Esophagus muscularis mucosa (tissue), 4 donors: ENCODE results near the gene LITAF. TPM values are rescaled to one million over a fixed set of nuclear protein-coding genes. Genes with fewer than 3 reads are reported as not detected.

Source experiments
- DNase-seq: peaks from one replicate; pipeline ENCODE4 v3.0.0-alpha.2; 2017; ENCODE audit errors: extremely low spot score
- H3K27ac ChIP-seq, 4 donors: fragments of 200-600 bp; sonication (generic); replicated peaks in 1 of 4; 1 replicate in 3 of 4; 2 replicates in 1 of 4; pipeline ENCODE4 v1.5.1; 2016 to 2019; ENCODE audit warnings: mild to moderate bottlenecking in 1 of 4
- H3K27me3 ChIP-seq, 4 donors: fragments of 200-600 bp; sonication (generic); one replicate each; pipeline versions ENCODE4 v1.5.1 to v1.6.0; 2016 to 2019
- H3K36me3 ChIP-seq, 4 donors: fragments of 200-600 bp; sonication (generic); one replicate each; pipeline ENCODE4 v1.5.1; 2016 to 2019
- H3K4me1 ChIP-seq, 4 donors: fragments of 200-600 bp; sonication (generic); one replicate each; pipeline ENCODE4 v1.5.1; 2016 to 2019
- H3K4me3 ChIP-seq, 4 donors: fragments of 200-600 bp; sonication (generic); 1 replicate in 2 of 4; 2 replicates in 2 of 4; pipeline ENCODE4 v1.5.1; 2016 to 2019; ENCODE audit warnings: mild to moderate bottlenecking in 4 of 4, moderate library complexity in 1 of 4
- H3K9me3 ChIP-seq, 4 donors: fragments of 200-600 bp; sonication (generic); 1 replicate in 3 of 4; 2 replicates in 1 of 4; pipeline ENCODE4 v1.5.1; 2016 to 2019
- EP300 ChIP-seq: sonication (generic); formaldehyde crosslinking; IDR thresholded peaks from one replicate; pipeline ENCODE4 v1.6.1; 2017; ENCODE audit warnings: antibody characterized with exemption
- POLR2A ChIP-seq: fragments of 450-650 bp; IDR thresholded peaks from one replicate; pipeline ENCODE4 v1.6.1; 2017; ENCODE audit warnings: antibody characterized with exemption, moderate library complexity, mild to moderate bottlenecking, low read depth
- POLR2AphosphoS5 ChIP-seq, 2 donors: sonication (generic); formaldehyde crosslinking; IDR thresholded peaks; one replicate each; pipeline ENCODE4 v1.6.1; 2017; ENCODE audit warnings: antibody characterized with exemption in 2 of 2
- WGBS: methylation state at CpG from one replicate; pipeline ENCODE4 v1.1.5; 2018; 5-methylcytosine and 5-hydroxymethylcytosine counted together
- intact Hi-C: fragments of 100-400 bp; cut with DNase I; formaldehyde crosslinking; loops from one replicate; pipeline ENCODE4 v1.15.1; 2023
- total RNA-seq, 4 donors: library from RNA; depleted of rRNA; stranded (reverse); fragments of >200 nt; gene quantifications; one replicate each; pipeline versions ENCODE4 v1.1.0 to v1.2.1, GENCODE V29; 2016
- TF ChIP-seq, protein P1 (sequence below), 3 experiments: fragments of 200-600 bp in 2 of 3; fragments of 450-650 bp in 1 of 3; sonication (generic) in 2 of 3; IDR thresholded peaks; one replicate each; pipeline ENCODE4 v1.5.1; 2017 to 2019; ENCODE audit warnings: antibody characterized with exemption in 3 of 3, mild to moderate bottlenecking in 2 of 3, moderate library complexity in 1 of 3

LITAF gene
- total RNA-seq, 4 donors from 2014 or later: 28.7 to 88.3 (median 36.8) TPM

DNA sequence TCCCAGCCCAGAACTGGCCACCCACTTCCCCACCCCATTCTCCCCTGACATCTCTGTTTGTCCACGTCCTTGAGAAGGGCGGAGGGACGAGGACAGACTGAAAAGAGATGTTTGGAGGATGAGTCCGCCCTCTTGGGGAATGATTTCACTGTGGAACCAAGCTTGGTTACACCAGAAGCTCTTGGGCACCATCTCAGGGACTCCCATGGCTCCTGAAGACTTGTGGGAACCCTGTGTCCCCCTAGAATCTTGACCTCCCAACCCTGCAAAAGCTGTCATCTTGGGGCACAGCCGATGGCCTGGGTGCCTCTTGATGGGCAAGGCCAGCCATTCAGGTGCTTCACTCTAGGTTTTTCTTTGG is 25.9 kb upstream of the LITAF start:
- H3K4me3 ChIP-seq: no peak overlapping the region
- no peak for TF ChIP-seq POLR2A
- TF ChIP-seq, protein P1, sequence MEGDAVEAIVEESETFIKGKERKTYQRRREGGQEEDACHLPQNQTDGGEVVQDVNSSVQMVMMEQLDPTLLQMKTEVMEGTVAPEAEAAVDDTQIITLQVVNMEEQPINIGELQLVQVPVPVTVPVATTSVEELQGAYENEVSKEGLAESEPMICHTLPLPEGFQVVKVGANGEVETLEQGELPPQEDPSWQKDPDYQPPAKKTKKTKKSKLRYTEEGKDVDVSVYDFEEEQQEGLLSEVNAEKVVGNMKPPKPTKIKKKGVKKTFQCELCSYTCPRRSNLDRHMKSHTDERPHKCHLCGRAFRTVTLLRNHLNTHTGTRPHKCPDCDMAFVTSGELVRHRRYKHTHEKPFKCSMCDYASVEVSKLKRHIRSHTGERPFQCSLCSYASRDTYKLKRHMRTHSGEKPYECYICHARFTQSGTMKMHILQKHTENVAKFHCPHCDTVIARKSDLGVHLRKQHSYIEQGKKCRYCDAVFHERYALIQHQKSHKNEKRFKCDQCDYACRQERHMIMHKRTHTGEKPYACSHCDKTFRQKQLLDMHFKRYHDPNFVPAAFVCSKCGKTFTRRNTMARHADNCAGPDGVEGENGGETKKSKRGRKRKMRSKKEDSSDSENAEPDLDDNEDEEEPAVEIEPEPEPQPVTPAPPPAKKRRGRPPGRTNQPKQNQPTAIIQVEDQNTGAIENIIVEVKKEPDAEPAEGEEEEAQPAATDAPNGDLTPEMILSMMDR (IDR thresholded peaks at IDR 0.05): no peak
- TF ChIP-seq POLR2AphosphoS5 (IDR thresholded peaks at IDR 0.05): no peak
- no peak for TF ChIP-seq EP300
- DNase-seq: no peak
- H3K9me3 ChIP-seq: no peaks in the 10 kb centered on the region
- intact Hi-C loops: no loop called here
- H3K4me1 ChIP-seq: peaks cover 0 to 8% (median 0%) of the 10 kb centered on the region in 4 donors
- WGBS: 90% methylated on average over 5 of the region's 5 CpGs
- H3K27ac ChIP-seq: no peak overlapping the region
- peaks cover 0 to 3% (median 0%) of the 10 kb centered on the region in 4 donors for H3K27me3 ChIP-seq
- H3K36me3 ChIP-seq: no peaks in the 10 kb centered on the region

DNA sequence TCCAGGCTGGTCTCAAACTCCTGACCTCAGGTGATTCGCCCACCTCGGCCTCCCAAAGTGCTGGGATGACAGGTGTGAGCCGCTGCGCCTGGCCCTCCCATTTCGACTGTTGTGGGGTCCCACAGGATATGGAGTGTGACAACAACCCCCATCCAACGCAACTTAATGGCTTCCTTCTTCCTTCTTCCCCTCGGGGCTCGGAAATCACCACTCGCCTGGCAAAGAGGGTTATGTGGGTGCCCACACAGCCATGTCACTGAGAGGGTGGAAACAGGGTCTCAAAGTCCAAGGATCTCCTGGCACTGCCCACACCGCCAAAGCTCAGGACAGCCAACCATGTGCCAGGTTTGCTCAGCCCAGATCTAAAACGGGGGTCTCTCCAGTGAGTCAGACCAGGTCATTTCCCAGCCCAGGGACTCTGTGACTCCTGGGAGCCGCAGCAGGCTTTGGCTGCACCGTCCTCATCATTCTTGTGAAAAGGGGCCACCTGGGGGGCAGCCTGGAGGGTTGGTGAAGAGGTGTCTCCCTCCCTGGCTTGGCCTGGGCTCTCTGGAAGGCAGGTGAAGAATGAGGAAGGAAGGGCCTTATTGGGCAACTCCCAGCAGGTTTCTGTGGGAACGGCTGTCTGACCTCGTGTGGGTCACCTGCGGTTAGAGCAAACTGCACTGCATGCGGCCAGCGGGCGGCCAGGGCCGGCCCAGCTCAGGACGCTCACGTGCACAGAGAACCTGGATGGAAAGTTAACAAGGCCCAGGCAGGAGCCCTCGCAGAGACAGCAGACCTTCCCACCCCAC is 25.3 kb upstream of the LITAF start:
- no peak overlapping the region for H3K27ac ChIP-seq
- TF ChIP-seq POLR2A: no peak
- TF ChIP-seq POLR2AphosphoS5 (IDR thresholded peaks at IDR 0.05): no peak
- TF ChIP-seq, protein P1 (IDR thresholded peaks at IDR 0.05): no peak
- no peaks in the 10 kb centered on the region for H3K36me3 ChIP-seq
- no peak for DNase-seq
- intact Hi-C loops: no loop called here
- 80% methylated on average over 22 of the region's 23 CpGs for WGBS
- H3K27me3 ChIP-seq: peaks cover 0 to 3% (median 0%) of the 10 kb centered on the region in 4 donors
- H3K9me3 ChIP-seq: no peaks in the 10 kb centered on the region
- no peak overlapping the region for H3K4me3 ChIP-seq
- H3K4me1 ChIP-seq: peaks cover 0 to 8% (median 0%) of the 10 kb centered on the region in 4 donors

DNA sequence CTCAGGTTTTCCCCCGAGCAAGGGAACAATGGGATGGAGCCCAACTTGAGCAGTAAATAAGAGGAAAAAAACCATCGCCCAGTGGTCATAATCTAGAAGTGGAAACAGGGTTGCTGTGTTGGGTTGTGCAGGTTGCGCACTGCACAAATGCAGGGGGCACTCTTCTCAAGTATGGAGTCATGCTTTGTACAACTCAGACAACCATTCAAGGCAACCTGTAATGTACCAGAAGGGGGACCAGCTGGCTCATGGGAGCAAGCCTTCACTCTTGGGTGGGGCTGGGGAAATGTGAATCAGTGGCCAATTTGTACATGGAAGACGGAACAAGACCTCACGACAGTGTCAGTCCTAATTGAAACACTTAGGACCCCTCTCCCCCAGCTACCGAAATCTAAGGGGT is 23.9 kb upstream of the LITAF start:
- no peaks in the 10 kb centered on the region for H3K9me3 ChIP-seq
- DNase-seq: no peak
- H3K27me3 ChIP-seq: peaks cover 0 to 3% (median 0%) of the 10 kb centered on the region in 4 donors
- H3K27ac ChIP-seq: no peak overlapping the region
- intact Hi-C loops: no loop called here
- H3K4me3 ChIP-seq: no peak overlapping the region
- no peaks in the 10 kb centered on the region for H3K36me3 ChIP-seq
- WGBS: 82% methylated on average over 6 of the region's 6 CpGs
- peaks cover 0 to 8% (median 0%) of the 10 kb centered on the region in 4 donors for H3K4me1 ChIP-seq
- TF ChIP-seq POLR2AphosphoS5 (IDR thresholded peaks at IDR 0.05): no peak
- no peak for TF ChIP-seq POLR2A
- TF ChIP-seq, protein P1 (IDR thresholded peaks at IDR 0.05): no peak
- no peak for TF ChIP-seq EP300

DNA sequence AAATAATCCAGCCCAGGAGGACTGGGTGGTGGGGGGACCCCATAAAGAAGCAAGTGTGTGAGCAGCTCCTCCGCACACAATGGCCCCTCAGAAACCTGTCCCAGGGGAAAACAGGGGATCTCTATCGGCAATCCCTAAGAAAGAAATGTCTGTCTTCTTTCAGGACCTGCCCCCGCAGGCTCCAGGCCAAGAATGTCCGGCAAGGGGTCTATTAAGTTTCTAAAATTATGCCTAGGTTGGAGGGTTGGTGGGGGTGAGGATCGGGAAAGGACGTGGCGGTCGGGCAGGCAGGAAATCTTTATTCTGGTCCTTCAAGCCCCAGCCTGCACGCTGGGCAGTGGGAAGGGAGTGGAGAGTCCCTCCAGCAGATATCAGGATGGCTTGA is 23.4 kb upstream of the LITAF start:
- TF ChIP-seq EP300 (no peak), POLR2AphosphoS5 (IDR thresholded peaks at IDR 0.05) (no peak), POLR2A (no peak)
- TF ChIP-seq, protein P1 (IDR thresholded peaks at IDR 0.05): no peak
- Histone ChIP-seq H3K4me1 (peaks cover 1 to 8% (median 1%) of the 10 kb centered on the region in 4 donors), H3K4me3 (no peak overlapping the region), H3K27ac (no peak overlapping the region), H3K27me3 (peaks cover 0 to 6% (median 0%) of the 10 kb centered on the region in 4 donors), H3K36me3 (no peaks in the 10 kb centered on the region), H3K9me3 (no peaks in the 10 kb centered on the region)
- 71% methylated on average over 9 of the region's 9 CpGs for WGBS
- DNase-seq: no peak
- intact Hi-C loops: no loop called here
